HL-60 (cell line): ENCODE data around the gene CCDC117.

ENCODE experiments used
- CTCF ChIP-seq: IDR thresholded peaks from one replicate; pipeline ENCODE4 v1.5.1; 2011; ENCODE audit warnings: low read length, control low read depth, inconsistent platforms; ENCODE audit not compliant: insufficient read depth
- GABPA ChIP-seq: IDR thresholded peaks from 2 replicates; pipeline ENCODE4 v1.6.1; 2012; ENCODE audit warnings: low read depth
- POLR2AphosphoS5 ChIP-seq: IDR thresholded peaks from 2 replicates; pipeline ENCODE4 v1.6.1; 2012; ENCODE audit warnings: low read depth
- SPI1 ChIP-seq: IDR thresholded peaks from 2 replicates; pipeline ENCODE4 v1.6.1; 2012; ENCODE audit warnings: low read depth, mild to moderate bottlenecking, borderline replicate concordance

- TF ChIP-seq CTCF: no peak
- TF ChIP-seq POLR2AphosphoS5: no peak
- TF ChIP-seq SPI1: peak; percentile 63
- no peak for TF ChIP-seq GABPA
Measured at GRCh38 chr22:28783786-28784671, 11.5 kb downstream of the CCDC117 start.
